GM12865 (cell line): ENCODE measurements around the gene WNT6.

ENCODE experiments used
- DNase-seq: peaks from one replicate; pipeline ENCODE4 v3.0.0; 2010; ENCODE audit warnings: low read depth
- H3K4me3 ChIP-seq: 2 replicates; pipeline ENCODE4 v1.5.1; 2011; ENCODE audit warnings: mild to moderate bottlenecking, low read depth, low read length, control low read depth
- CTCF ChIP-seq: IDR thresholded peaks from 2 replicates; pipeline ENCODE4 v1.5.1; 2011; ENCODE audit warnings: low read length, control low read depth, low read depth, inconsistent platforms; ENCODE audit not compliant: insufficient read depth; ENCODE audit errors: missing control alignments

WNT6 gene

GRCh38 chr2:218828477-218828778, 31.2 kb upstream of the WNT6 start:
- DNase-seq: no peak

GRCh38 chr2:218829868-218830451, 29.6 kb upstream of the WNT6 start:
- TF ChIP-seq CTCF: no peak
- H3K4me3 ChIP-seq: no peak overlapping the region
- DNase-seq: no peak

More at GRCh38 chr2:218828477-218828778, 31.2 kb upstream of the WNT6 start:
- no peak for TF ChIP-seq CTCF
- H3K4me3 ChIP-seq: no peak overlapping the region

DNA sequence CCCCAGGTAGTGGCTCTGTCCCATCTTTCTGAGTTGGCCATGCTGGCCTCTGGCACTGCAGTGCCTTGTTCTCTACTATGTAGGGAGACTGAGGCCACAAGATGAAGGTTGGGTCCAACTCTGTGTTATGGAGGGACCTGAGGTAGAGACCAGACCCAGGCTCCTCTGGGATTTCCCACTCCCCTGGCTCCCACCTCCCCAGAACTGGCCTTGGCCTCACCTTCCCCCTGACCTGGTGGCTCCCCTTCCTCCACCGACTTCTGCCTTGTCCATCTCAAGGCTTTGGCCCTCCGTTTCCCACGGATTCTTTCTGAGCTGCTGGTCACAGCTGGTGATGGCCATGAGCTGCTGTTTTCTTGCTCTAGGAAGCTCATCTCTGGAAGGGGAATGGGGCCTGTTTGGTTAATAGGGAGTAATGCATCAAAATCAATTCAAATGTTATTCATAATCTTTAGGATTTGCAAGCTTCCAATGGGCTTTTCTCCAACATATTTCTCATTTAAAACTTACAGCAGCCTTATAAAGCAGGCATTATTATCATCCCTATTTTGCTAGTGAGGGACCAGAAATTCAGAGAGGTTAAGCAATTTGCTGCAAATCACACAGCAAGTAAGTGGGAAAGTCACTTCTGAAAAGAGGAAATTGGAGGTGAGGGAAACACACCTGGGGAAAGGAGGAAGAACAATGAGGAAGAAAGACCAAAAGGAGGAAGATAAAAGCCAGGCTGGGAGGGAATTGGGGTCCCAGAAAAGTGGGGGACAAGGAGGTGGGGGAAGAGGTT, 28.9 kb upstream of the WNT6 start:
- no peak overlapping the region for H3K4me3 ChIP-seq
- DNase-seq: no peak
- TF ChIP-seq CTCF: no peak

DNA sequence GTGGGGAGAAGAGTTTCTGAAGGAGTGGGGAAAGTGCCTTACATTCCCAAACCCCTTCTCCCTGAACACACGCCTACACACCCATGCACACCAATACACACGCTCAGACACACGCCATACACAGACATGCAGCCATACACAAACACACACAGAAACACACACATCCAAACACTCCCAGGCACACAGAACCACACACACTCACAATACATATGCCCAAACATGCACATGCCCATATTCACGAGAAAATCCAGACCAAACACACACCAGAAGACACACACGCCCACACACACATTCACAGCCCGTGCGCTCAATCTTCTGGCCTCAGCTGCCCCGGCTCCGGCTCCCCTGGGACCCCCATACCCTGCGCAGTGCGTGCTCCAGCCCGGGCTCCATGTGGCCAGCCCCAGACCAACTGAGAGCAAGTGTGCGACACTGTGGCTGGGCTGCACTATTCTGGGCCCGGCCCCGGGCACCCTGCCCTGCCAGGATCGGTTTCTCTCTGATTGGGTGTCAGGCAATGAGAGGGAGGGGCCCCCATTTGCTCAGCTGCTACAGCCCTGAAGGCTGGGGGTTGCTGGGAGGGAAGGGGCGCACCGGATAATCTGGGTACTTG, 28.1 kb upstream of the WNT6 start, which contains the start of gene PRKAG3:
PRKAG3 (minus strand) TSS at position 426 of the 613 bp plus-strand sequence.
- H3K4me3 ChIP-seq: no peak within 1 kb of the TSS
- no peak for TF ChIP-seq CTCF
- DNase-seq: no peak

- H3K4me3 ChIP-seq: no peak overlapping the region
- no peak for TF ChIP-seq CTCF
- no peak for DNase-seq
These were observed 27.5 kb upstream of the WNT6 start for GRCh38 chr2:218832081-218832480.

DNA sequence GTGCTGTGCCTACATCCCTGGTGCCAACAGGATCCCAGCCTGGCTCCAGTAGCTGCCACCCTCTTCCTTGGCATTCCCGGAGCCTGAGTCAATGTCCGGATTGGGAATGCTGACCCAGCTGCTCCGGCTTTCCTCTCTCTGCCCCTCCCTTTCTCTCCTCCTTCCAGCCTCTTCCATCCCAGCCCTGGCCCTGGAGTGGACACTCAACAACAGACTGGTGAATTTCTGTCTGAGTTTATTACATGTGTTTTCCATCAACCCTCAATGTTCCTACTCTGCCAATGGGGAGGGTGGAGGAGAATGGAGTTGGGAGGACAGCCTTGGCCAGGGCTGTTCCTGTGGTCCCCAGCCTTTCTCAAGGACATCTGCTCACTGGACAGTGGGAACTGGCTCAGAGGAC, 27.1 kb upstream of the WNT6 start:
- DNase-seq: no peak
- no peak for TF ChIP-seq CTCF
- H3K4me3 ChIP-seq: no peak overlapping the region
